ENCODE measurements around the gene GAK. TPM values are rescaled to one million over a fixed set of nuclear protein-coding genes. Genes with fewer than 3 reads are reported as not detected.

Gene GAK
- polyA plus RNA-seq, 1 donor (not counting 4 experiments of a cell fraction or from before 2014, with no cell fraction given): 18.4 TPM

DNA sequence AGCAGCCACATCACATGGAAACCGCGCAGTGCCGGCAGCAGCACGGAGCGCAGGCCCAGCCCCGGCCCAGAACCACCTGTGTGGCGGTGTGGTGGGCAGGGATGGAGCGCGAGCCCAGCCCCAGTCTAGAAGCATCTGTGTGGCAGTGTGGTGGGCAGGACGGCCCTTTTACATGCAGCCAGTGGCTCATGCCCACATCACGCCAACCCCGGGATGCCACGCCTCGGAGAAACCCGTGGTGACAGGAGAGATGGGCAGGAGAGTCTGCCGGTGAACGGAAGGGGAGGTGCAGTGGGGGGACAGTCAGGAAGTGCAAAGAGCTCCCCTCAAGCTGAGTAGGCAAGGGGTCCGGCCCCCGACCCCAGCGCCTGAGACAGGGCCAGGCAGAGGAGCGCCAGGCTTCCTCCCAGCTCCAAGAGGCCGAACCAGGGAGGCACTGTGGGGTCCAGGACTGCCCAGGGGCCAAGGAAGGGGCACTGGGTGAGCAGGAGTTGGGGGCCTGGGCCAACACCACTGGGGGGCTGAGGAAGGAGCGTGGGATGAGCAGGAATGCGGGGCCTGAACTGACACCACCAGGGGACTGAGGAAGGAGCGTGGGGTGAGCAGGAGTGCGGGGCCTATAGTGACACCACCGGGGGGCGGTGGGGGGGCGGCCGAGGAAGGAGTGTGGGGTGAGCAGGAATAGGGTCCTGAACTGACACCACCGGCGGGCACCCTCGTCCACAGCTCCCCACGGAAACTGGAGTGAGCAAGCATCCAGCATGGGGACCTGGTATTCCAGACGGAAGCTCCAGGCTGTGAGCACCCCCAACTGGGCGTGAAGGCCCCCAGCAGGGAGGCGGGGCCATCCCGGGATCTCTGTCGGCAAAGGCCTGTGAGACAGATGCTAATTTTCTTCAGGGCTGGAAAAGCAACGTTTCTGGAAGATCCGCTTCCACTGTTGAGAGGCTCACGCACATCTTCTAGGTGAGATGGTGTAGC is 28.8 kb downstream of the GAK start:
- H3K36me3 ChIP-seq (ENCODE audit: control insufficient read depth in 2 of 2, extremely low read depth in 1 of 2, insufficient read depth in 2 of 2, low read length in 2 of 2): peaks cover 5 to 15% of the 10 kb centered on the region in 2 experiments
- H3K9me1 ChIP-seq (ENCODE audit: control insufficient read depth, extremely low read depth, insufficient read depth, low read length): no peaks in the 10 kb centered on the region
- H3K9me3 ChIP-seq (ENCODE audit: control insufficient read depth, low read depth, low read length): peaks cover 2% of the 10 kb centered on the region
- dilution Hi-C loops (cut with MboI; ENCODE audit: extremely low pct_ligation_motif_present, low sequenced_read_pairs): no loop called here
- H3K4me3 ChIP-seq (ENCODE audit: control insufficient read depth in 2 of 3, extremely low read depth in 1 of 3, insufficient read depth in 2 of 3, low read depth in 1 of 3, low read length in 3 of 3): no peak overlapping the region
- DNase-seq (ENCODE audit: low read depth, low spot score): no peak
- FAIRE-seq: no peak
- H3K27ac ChIP-seq (ENCODE audit: control insufficient read depth, insufficient read depth, low read length): no peak overlapping the region
- no peaks in the 10 kb centered on the region for H4K20me1 ChIP-seq (ENCODE audit: control insufficient read depth, extremely low read depth, insufficient read depth, low read length)
- no peak overlapping the region for H3K9ac ChIP-seq (ENCODE audit: control insufficient read depth, extremely low read depth, insufficient read depth, low read length)
- no peak overlapping the region for H3K4me2 ChIP-seq (ENCODE audit: control insufficient read depth, extremely low read depth, insufficient read depth, low read depth, low read length)
- no peaks in the 10 kb centered on the region for H3K4me1 ChIP-seq (ENCODE audit: control insufficient read depth, extremely low read depth, insufficient read depth, low read length)
- H2AFZ ChIP-seq (ENCODE audit: control insufficient read depth, low read length): no peak overlapping the region
- peaks cover 33% of the 10 kb centered on the region for H3K79me2 ChIP-seq (ENCODE audit: control insufficient read depth, insufficient read depth, low read length)
- no peaks in the 10 kb centered on the region for H3K27me3 ChIP-seq (ENCODE audit: control insufficient read depth, extremely low read depth, insufficient read depth, low read length)
- no peak for TF ChIP-seq EZH2 (IDR thresholded peaks at IDR 0.05; ENCODE audit: low read length)
- TF ChIP-seq, protein P1, sequence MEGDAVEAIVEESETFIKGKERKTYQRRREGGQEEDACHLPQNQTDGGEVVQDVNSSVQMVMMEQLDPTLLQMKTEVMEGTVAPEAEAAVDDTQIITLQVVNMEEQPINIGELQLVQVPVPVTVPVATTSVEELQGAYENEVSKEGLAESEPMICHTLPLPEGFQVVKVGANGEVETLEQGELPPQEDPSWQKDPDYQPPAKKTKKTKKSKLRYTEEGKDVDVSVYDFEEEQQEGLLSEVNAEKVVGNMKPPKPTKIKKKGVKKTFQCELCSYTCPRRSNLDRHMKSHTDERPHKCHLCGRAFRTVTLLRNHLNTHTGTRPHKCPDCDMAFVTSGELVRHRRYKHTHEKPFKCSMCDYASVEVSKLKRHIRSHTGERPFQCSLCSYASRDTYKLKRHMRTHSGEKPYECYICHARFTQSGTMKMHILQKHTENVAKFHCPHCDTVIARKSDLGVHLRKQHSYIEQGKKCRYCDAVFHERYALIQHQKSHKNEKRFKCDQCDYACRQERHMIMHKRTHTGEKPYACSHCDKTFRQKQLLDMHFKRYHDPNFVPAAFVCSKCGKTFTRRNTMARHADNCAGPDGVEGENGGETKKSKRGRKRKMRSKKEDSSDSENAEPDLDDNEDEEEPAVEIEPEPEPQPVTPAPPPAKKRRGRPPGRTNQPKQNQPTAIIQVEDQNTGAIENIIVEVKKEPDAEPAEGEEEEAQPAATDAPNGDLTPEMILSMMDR (optimal IDR thresholded peaks at IDR 0.05 in 1 of 3, IDR thresholded peaks at IDR 0.05 in 1 of 3, conservative IDR thresholded peaks at IDR 0.05 in 1 of 3; ENCODE audit: extremely low read depth in 1 of 3, insufficient read depth in 2 of 3, low read length in 3 of 3): no peak

DNA sequence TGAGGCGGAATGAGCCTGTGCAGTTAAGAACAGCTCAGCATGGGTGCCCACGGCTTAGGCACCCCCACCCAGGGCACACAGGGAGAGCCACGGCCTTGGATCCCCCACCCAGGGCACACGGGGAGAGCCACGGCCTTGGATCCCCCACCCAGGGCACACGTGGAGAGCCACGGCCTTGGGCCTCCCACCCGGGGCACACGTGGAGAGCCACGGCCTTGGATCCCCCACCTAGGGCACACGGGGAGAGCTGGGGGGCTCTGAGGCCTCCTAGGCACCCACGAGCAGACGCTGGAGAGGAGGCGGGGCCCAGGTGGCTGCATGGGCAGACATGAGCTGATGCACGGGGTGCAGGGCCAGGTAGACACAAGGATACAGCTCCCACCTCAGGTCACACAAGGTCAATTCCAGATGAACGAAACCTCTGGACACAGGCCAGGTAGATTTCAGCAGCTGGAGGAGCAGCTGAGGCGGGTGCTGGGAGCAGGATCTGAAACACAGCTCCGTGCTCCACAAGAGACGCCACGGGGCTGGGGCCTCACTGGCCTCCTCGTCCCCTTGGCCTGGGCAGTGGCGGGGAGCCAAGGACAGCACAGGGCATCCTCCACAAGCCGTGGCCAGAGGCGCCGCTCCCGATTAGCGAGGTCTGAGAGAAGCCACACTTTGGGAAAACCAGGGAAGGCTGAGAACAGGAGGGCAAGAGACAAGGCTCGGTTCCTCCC is 30.8 kb downstream of the GAK start:
- Histone ChIP-seq H3K27me3 (ENCODE audit: control insufficient read depth, extremely low read depth, insufficient read depth, low read length) (no peaks in the 10 kb centered on the region), H3K79me2 (ENCODE audit: control insufficient read depth, insufficient read depth, low read length) (peaks cover 22% of the 10 kb centered on the region), H3K4me3 (ENCODE audit: control insufficient read depth in 2 of 3, extremely low read depth in 1 of 3, insufficient read depth in 2 of 3, low read depth in 1 of 3, low read length in 3 of 3) (no peak overlapping the region), H3K36me3 (ENCODE audit: control insufficient read depth in 2 of 2, extremely low read depth in 1 of 2, insufficient read depth in 2 of 2, low read length in 2 of 2) (peaks cover 5 to 22% of the 10 kb centered on the region in 2 experiments), H3K9me3 (ENCODE audit: control insufficient read depth, low read depth, low read length) (peaks cover 2% of the 10 kb centered on the region), H3K27ac (ENCODE audit: control insufficient read depth, insufficient read depth, low read length) (no peak overlapping the region), H2AFZ (ENCODE audit: control insufficient read depth, low read length) (no peak overlapping the region), H3K9me1 (ENCODE audit: control insufficient read depth, extremely low read depth, insufficient read depth, low read length) (no peaks in the 10 kb centered on the region), H3K4me2 (ENCODE audit: control insufficient read depth, extremely low read depth, insufficient read depth, low read depth, low read length) (no peak overlapping the region), H3K9ac (ENCODE audit: control insufficient read depth, extremely low read depth, insufficient read depth, low read length) (no peak overlapping the region), H4K20me1 (ENCODE audit: control insufficient read depth, extremely low read depth, insufficient read depth, low read length) (no peaks in the 10 kb centered on the region), H3K4me1 (ENCODE audit: control insufficient read depth, extremely low read depth, insufficient read depth, low read length) (no peaks in the 10 kb centered on the region)
- dilution Hi-C loops (cut with MboI; ENCODE audit: extremely low pct_ligation_motif_present, low sequenced_read_pairs): no loop called here
- TF ChIP-seq EZH2 (IDR thresholded peaks at IDR 0.05; ENCODE audit: low read length): no peak
- TF ChIP-seq, protein P1 (optimal IDR thresholded peaks at IDR 0.05 in 1 of 3, IDR thresholded peaks at IDR 0.05 in 1 of 3, conservative IDR thresholded peaks at IDR 0.05 in 1 of 3; ENCODE audit: extremely low read depth in 1 of 3, insufficient read depth in 2 of 3, low read length in 3 of 3): no peak
- DNase-seq (ENCODE audit: low read depth, low spot score) (no peak), FAIRE-seq (no peak)

All from keratinocyte (primary cell).